GM23248 (cell line): ENCODE measurements around the gene RAB31. TPM values are rescaled to one million over a fixed set of nuclear protein-coding genes. Genes with fewer than 3 reads are reported as not detected.

Experiments
- DNase-seq: peaks from one replicate; pipeline ENCODE4 v3.0.0-alpha.2; 2015
- H2AFZ ChIP-seq: fragments of 200-600 bp; sonication (generic); 2 replicates; pipeline ENCODE4 v1.6.1; 2016; ENCODE audit warnings: antibody characterized with exemption
- H3F3A ChIP-seq: fragments of 200-600 bp; sonication (generic); 2 replicates; pipeline ENCODE4 v1.6.1; 2016; ENCODE audit warnings: mild to moderate bottlenecking, antibody characterized with exemption, mixed run types; ENCODE audit not compliant: insufficient read depth
- H3K27ac ChIP-seq: fragments of 200-600 bp; sonication (generic); 2 replicates; pipeline ENCODE4 v1.5.1; 2016; ENCODE audit warnings: mild to moderate bottlenecking
- H3K27me3 ChIP-seq: fragments of 200-600 bp; sonication (generic); replicated peaks from 2 replicates; pipeline ENCODE4 v1.6.1; 2016; ENCODE audit warnings: mild to moderate bottlenecking; ENCODE audit not compliant: insufficient read depth
- H3K36me3 ChIP-seq: fragments of 200-600 bp; sonication (generic); 2 replicates; pipeline ENCODE4 v1.6.1; 2016; ENCODE audit warnings: low read depth, mild to moderate bottlenecking
- H3K4me1 ChIP-seq: fragments of 200-600 bp; sonication (generic); 2 replicates; pipeline ENCODE4 v1.6.1; 2016; ENCODE audit warnings: mild to moderate bottlenecking; ENCODE audit not compliant: insufficient read depth
- H3K4me2 ChIP-seq: fragments of 200-600 bp; sonication (generic); one replicate; pipeline ENCODE4 v1.6.1; 2016; ENCODE audit warnings: mild to moderate bottlenecking; ENCODE audit not compliant: unreplicated experiment
- H3K4me3 ChIP-seq: fragments of 200-600 bp; sonication (generic); 2 replicates; pipeline ENCODE4 v1.5.1; 2016; ENCODE audit warnings: mild to moderate bottlenecking
- H3K79me2 ChIP-seq: fragments of 200-600 bp; sonication (generic); 2 replicates; pipeline ENCODE4 v1.6.1; 2016; ENCODE audit warnings: mild to moderate bottlenecking; ENCODE audit not compliant: insufficient read depth
- H3K9ac ChIP-seq: fragments of 200-600 bp; sonication (generic); 2 replicates; pipeline ENCODE4 v1.6.1; 2016; ENCODE audit warnings: mild to moderate bottlenecking
- H3K9me2 ChIP-seq: fragments of 200-600 bp; sonication (generic); 2 replicates; pipeline ENCODE4 v1.6.1; 2016; ENCODE audit warnings: mixed run types, mild to moderate bottlenecking, moderate library complexity; ENCODE audit not compliant: insufficient read depth
- H3K9me3 ChIP-seq: fragments of 200-600 bp; sonication (generic); one replicate; pipeline ENCODE4 v1.6.1; 2017; ENCODE audit warnings: low read depth
- H4K20me1 ChIP-seq: fragments of 200-600 bp; sonication (generic); 2 replicates; pipeline ENCODE4 v1.6.0; 2016; ENCODE audit not compliant: insufficient read depth
- EZH2 ChIP-seq: fragments of 200-600 bp; sonication (generic); IDR thresholded peaks from 2 replicates; pipeline ENCODE4 v1.6.1; 2018; ENCODE audit warnings: antibody characterized with exemption, mild to moderate bottlenecking; ENCODE audit not compliant: insufficient read depth, poor library complexity, severe bottlenecking
- EZH2phosphoT487 ChIP-seq: fragments of 200-600 bp; sonication (generic); IDR thresholded peaks from 2 replicates; pipeline ENCODE4 v1.6.1; 2018; ENCODE audit warnings: antibody characterized with exemption, moderate library complexity, mild to moderate bottlenecking, low read depth; ENCODE audit not compliant: insufficient read depth
- WGBS, 2 experiments: methylation state at CpG; one replicate each; pipeline ENCODE4 v1.1.6; 2015 to 2017; ENCODE audit warnings: low lambda C conversion rate in 2 of 2, low coverage in 1 of 2; ENCODE audit errors: missing lambda C conversion rate in 2 of 2; 5-methylcytosine and 5-hydroxymethylcytosine counted together
- in situ Hi-C: fragments of 300-500 bp; cut with MboI; formaldehyde crosslinking; loops from 2 replicates; pipeline ENCODE4 v1.15.0; 2020
- polyA plus RNA-seq: library from polyadenylated mRNA; unstranded; fragments of >200 nt; fragmentation: Nextera tagmentation; extraction: Ambion mirVana; gene quantifications from 2 replicates; pipeline ENCODE4 v1.2.1, GENCODE V29; 2016
- total RNA-seq: library from RNA; depleted of rRNA; stranded (reverse); fragments of >200 nt; shearing (Covaris generic); gene quantifications from 2 replicates; pipeline ENCODE4 v1.2.3, GENCODE V29; 2014

The RAB31 gene
- total and polyA plus RNA-seq, 2 experiments from 2014 or later = 49.2 to 144 TPM

DNA sequence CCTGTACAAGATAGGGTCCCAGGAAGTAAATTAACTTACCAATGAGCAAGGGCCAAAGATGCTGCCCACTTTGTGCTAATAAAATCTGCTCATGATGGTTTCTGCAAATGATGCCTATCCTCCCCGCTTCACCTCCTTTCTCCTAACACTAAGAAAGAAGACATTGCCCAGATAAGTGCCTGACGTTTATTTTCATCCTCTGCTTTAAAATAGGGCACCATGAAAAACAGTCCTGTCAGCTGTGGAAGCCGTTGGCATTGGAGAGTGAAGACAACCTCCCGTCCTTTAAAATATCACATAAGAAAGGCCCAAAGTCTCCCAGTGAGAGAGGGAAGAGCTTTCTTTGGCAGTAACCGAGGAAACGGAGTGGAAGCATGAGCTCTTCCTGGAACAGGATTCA, 176.0 kb downstream of the RAB31 start:
- in situ Hi-C loops = no loop called here
- Histone ChIP-seq H3F3A (no peaks in the 10 kb centered on the region), H3K36me3 (no peaks in the 10 kb centered on the region), H3K4me1 (no peaks in the 10 kb centered on the region), H2AFZ (no peak overlapping the region), H3K4me2 (no peak overlapping the region), H3K27me3 (no peaks in the 10 kb centered on the region), H3K4me3 (no peak overlapping the region), H4K20me1 (no peaks in the 10 kb centered on the region), H3K9ac (no peak overlapping the region), H3K79me2 (no peaks in the 10 kb centered on the region), H3K27ac (no peak overlapping the region), H3K9me2 (no peaks in the 10 kb centered on the region), H3K9me3 (no peaks in the 10 kb centered on the region)
- DNase-seq = no peak
- WGBS, 2 experiments = 79 to 82% methylated on average over 6 of the region's 6 CpGs
- TF ChIP-seq EZH2phosphoT487 (no peak), EZH2 (no peak)

DNA sequence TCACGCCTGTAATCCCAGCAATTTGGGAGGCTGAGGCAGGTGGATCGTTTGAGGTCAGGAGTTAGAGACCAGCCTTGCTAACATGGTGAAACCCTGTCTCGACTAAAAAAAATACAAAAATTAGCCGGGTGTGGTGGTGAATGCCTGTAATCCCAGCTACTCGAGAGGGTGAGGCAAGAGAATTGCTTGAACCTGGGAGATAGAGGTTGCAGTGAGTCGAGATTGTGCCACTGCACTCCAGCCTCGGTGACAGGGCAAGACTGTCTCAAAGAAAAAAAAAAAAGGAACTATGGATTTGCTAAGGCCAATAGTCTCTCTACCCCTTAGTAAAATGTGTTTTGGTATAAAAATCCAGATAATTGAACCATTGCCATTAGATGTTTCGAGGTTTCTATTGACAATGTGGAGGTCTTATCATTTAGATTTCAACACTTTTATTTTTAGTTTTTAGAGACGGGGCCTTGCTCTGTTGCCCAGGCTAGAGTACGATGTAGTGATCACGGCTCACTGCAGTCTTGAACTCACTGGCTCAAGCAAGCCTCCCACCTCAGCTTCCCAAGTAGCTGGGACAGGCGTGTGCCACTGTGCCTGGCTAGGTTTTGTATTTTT, 176.5 kb downstream of the RAB31 start:
- Histone ChIP-seq H3F3A (no peaks in the 10 kb centered on the region), H3K4me1 (no peaks in the 10 kb centered on the region), H3K79me2 (no peaks in the 10 kb centered on the region), H4K20me1 (no peaks in the 10 kb centered on the region), H3K9ac (no peak overlapping the region), H3K9me2 (no peaks in the 10 kb centered on the region), H3K36me3 (no peaks in the 10 kb centered on the region), H3K9me3 (no peaks in the 10 kb centered on the region), H3K27me3 (no peaks in the 10 kb centered on the region), H3K27ac (no peak overlapping the region), H3K4me3 (no peak overlapping the region), H2AFZ (no peak overlapping the region), H3K4me2 (no peak overlapping the region)
- DNase-seq = no peak
- 90% methylated on average over 12 of the region's 12 CpGs for WGBS, 2 experiments
- TF ChIP-seq EZH2phosphoT487 = no peak
- no peak for TF ChIP-seq EZH2
- in situ Hi-C loops = no loop called here

DNA sequence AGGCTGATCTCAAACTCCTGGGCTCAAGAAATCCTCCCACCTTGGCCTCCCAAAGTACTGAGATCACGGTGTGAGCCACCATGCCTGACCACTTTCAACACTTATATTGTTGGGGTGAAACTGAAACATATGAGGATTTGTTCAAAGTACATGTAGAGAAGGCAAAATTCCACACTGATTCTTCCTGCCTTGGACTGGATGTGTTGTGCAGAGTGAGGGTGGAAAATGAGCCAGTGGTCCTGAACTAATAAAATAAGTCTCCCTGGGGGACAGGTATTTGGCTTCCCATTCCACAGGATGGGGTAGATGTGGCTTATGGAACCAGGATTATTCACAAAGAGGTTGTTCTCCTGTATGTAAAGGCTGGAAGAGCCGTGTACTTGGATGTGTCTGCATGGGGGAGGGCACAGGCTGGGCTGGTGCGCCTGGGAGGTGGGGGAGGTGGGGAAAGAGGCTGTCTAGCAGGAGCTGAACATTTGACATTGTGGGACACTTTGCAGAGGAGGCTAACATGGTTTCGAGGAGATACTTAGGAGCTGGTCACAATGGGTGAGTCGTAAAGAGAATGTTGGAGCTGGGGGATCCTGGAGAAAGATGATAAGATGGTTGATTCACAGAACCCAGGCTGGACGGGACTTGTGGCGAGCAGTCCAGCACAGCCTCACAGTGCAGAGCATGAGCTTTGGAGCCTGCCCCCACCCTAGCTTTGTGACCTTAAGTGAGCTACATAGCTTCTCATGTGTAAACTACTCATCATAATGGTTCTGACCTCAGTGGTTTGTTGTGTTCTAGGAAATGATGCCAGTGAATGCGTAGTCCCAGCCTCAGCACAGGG, 177.3 kb downstream of the RAB31 start, which contains the start of gene TXNDC2:
Gene TXNDC2, plus strand, starts transcription at position 804 of the 835 bp plus-strand sequence. CDS start 708 bp downstream, outside the sequence.
- no peak for DNase-seq
- in situ Hi-C loops = no loop called here
- Histone ChIP-seq H3K4me1 (no peaks in the 10 kb centered on the region), H2AFZ (no peak within 1 kb of the TSS), H3K27ac (no peak within 1 kb of the TSS), H3K4me3 (no peak within 1 kb of the TSS), H3K9ac (no peak within 1 kb of the TSS), H3K79me2 (no peaks in the 10 kb centered on the region), H3K9me2 (no peaks in the 10 kb centered on the region), H3F3A (no peaks in the 10 kb centered on the region), H3K36me3 (no peaks in the 10 kb centered on the region), H4K20me1 (no peaks in the 10 kb centered on the region), H3K27me3 (no peaks in the 10 kb centered on the region), H3K9me3 (no peaks in the 10 kb centered on the region), H3K4me2 (no peak within 1 kb of the TSS)
- WGBS, 2 experiments = 85 to 89% methylated on average over 8 of the region's 8 CpGs
- TF ChIP-seq EZH2 (no peak), EZH2phosphoT487 (no peak)

DNA sequence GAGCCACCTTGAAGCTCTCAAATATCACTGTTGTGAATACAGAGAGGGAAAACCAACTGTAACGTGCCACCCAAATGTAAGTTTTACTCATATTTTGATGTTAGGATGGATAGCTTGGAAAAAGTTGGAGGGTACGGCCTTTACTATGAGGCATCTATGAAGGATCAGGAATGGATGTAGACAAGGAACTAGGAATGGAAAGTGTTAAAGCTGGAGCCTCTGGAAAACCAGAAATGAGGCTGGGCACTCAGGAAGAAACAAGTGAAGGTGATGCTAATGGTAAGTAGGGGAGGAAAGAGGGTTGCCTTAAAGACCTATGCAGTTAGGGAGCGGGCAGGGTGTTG, 177.9 kb downstream of the RAB31 start:
- 85 to 87% methylated on average over 3 of the region's 3 CpGs for WGBS, 2 experiments
- in situ Hi-C loops = no loop called here

More for the DNA sequence above, 177.9 kb downstream of the RAB31 start:
- no peak for DNase-seq
- H3K4me1 ChIP-seq = no peaks in the 10 kb centered on the region
- no peaks in the 10 kb centered on the region for H3K9me2 ChIP-seq
- TF ChIP-seq EZH2 (no peak), EZH2phosphoT487 (no peak)
- no peaks in the 10 kb centered on the region for H3K36me3 ChIP-seq
- H3K9ac ChIP-seq = no peak overlapping the region
- H3K4me2 ChIP-seq = no peak overlapping the region
- no peak overlapping the region for H3K27ac ChIP-seq
- H3K27me3 ChIP-seq = no peaks in the 10 kb centered on the region
- H3K9me3 ChIP-seq = no peaks in the 10 kb centered on the region
- H3K79me2 ChIP-seq = no peaks in the 10 kb centered on the region
- no peak overlapping the region for H2AFZ ChIP-seq
- H3K4me3 ChIP-seq = no peak overlapping the region
- no peaks in the 10 kb centered on the region for H4K20me1 ChIP-seq
- no peaks in the 10 kb centered on the region for H3F3A ChIP-seq
